ENCODE results near the gene CPXM1. TPM values are rescaled to one million over a fixed set of nuclear protein-coding genes. Genes with fewer than 3 reads are reported as not detected.
"Not testable (repeated sequence)": the region's sequence is repeated elsewhere in the genome, so short reads cannot be mapped to it uniquely, and the experiment has no call there.

The CPXM1 gene
- total RNA-seq, 8 experiments from 2014 or later: 0.84 to 53.5 (median 17.2) TPM; not detected in 1

DNA sequence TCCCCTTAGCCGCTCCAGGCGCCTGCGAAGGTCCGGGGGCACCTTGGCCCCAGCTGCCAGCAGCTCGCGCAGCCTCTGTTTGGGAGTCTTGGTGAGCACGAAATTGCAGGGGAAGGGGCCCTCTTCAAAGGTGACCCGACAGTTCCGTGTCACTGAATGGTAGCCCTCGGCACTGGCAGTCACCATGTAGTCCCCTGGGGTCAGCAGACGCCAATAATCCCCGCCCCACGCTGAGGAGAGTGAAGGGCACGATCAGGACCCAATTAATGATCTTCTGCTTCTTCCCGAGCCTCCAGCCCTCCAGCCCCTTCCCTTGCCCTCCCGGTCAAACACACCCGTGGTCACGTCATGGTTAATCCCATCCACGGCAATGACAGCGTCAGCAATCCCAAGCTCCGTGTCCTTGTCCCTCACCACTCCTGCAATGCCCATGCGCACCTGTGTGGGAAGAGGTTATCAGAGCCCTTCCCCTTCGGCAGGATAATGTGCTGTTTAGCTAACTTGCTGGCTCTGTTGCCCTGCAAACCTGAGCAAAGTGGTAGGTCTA lies 6.2 kb downstream of the CPXM1 start:
- 19 to 100% (median 94%) methylated on average over 1 to 10 of the region's 23 CpGs; no CpG with 5 or more reads in 5 of the 10 experiments for WGBS, 10 experiments
- no peak overlapping the region for H3K27ac ChIP-seq
- in situ Hi-C loops (cut with MboI; ENCODE audit: low pct_unique_long_range_greater_than_20kb in 2 of 9, low sequenced_read_pairs in 9 of 9, unreplicated experiment in 9 of 9): no loop called here
- H3K4me3 ChIP-seq: no peak overlapping the region
- peaks cover 2 to 5% of the 10 kb centered on the region in 2 donors for H3K4me1 ChIP-seq (replicated peaks in 1 of 2)
- no peak for ATAC-seq (replicated peaks in 6 of 8)

- WGBS, 10 experiments: 62 to 100% (median 88%) methylated on average over 1 to 4 of the region's 6 CpGs; no CpG with 5 or more reads in 2 of the 10 experiments
- no peak overlapping the region for H3K27ac ChIP-seq
- no peak for ATAC-seq (replicated peaks in 6 of 8)
- H3K4me3 ChIP-seq: no peak overlapping the region
- H3K4me1 ChIP-seq (replicated peaks in 1 of 2): no peaks in the 10 kb centered on the region
- in situ Hi-C loops (cut with MboI; ENCODE audit: low pct_unique_long_range_greater_than_20kb in 2 of 9, low sequenced_read_pairs in 9 of 9, unreplicated experiment in 9 of 9): no loop called here
Observed at GRCh38 chr20:2793471-2793870, 7.0 kb downstream of the CPXM1 start.

- Histone ChIP-seq H3K4me3 (no peak overlapping the region), H3K27ac (no peak overlapping the region), H3K4me1 (replicated peaks in 1 of 2) (no peaks in the 10 kb centered on the region)
- in situ Hi-C loops (cut with MboI; ENCODE audit: low pct_unique_long_range_greater_than_20kb in 2 of 9, low sequenced_read_pairs in 9 of 9, unreplicated experiment in 9 of 9): no loop called here
- 30 to 84% (median 64%) methylated on average over 3 to 6 of the region's 6 CpGs for WGBS, 10 experiments
- no peak for ATAC-seq (replicated peaks in 6 of 8)
Observed at GRCh38 chr20:2783908-2784566, 16.4 kb downstream of the CPXM1 start.

DNA sequence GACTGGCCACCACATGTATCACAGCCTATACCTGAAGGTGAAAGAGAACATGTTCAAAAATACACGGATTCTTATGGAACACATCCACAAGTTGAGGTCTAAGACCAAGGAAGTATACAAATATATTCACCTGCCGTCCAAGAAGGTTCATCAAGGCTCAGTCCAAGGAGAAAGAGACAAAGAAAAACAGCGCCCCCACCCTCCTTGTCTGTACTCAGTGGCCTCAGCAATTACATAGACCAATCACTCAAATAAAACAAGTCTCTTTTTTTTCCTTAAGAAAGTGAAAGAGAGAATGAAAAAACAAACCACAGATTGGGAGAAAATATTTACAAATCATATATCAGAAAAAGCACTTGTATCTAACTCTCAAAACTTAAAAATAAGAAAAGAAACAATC lies 19.5 kb downstream of the CPXM1 start:
- no peak for ATAC-seq (replicated peaks in 6 of 8)
- WGBS, 10 experiments: 14 to 63% (median 24%) methylated on average over 1 to 3 of the region's 3 CpGs
- Histone ChIP-seq H3K4me3 (no peak overlapping the region), H3K27ac (no peak overlapping the region), H3K4me1 (replicated peaks in 1 of 2) (no peaks in the 10 kb centered on the region)
- in situ Hi-C loops (cut with MboI; ENCODE audit: low pct_unique_long_range_greater_than_20kb in 2 of 9, low sequenced_read_pairs in 9 of 9, unreplicated experiment in 9 of 9): no loop called here

GRCh38 chr20:2778602-2779321 lies 21.7 kb downstream of the CPXM1 start:
- no peak overlapping the region for H3K27ac ChIP-seq
- in situ Hi-C loops (cut with MboI; ENCODE audit: low pct_unique_long_range_greater_than_20kb in 2 of 9, low sequenced_read_pairs in 9 of 9, unreplicated experiment in 9 of 9): no loop called here
- no peak for ATAC-seq (replicated peaks in 6 of 8)
- H3K4me3 ChIP-seq: no peak overlapping the region
- no peaks in the 10 kb centered on the region for H3K4me1 ChIP-seq (replicated peaks in 1 of 2)
- 45 to 81% (median 75%) methylated on average over 3 to 10 of the region's 10 CpGs for WGBS, 10 experiments

DNA sequence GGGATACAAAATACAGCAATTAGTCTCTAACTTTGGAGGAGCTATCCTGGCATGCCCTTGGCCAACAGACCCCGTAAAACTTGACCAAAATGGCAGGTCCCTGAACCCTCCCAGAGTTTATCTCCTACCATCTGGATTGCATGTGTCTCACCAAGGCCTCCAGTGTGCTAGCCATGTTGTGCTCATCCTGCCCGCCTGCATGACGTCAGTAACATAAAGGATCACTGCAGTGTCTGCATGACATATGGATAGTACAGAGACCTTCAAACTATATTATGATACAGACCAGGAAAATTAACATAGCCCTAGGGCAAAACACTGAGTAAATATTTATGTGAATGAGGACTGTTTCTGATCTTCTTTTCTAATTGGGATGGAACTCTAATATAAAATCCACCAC lies 25.3 kb downstream of the CPXM1 start:
- H3K27ac ChIP-seq: no peak overlapping the region
- H3K4me1 ChIP-seq (replicated peaks in 1 of 2): no peaks in the 10 kb centered on the region
- in situ Hi-C loops (cut with MboI; ENCODE audit: low pct_unique_long_range_greater_than_20kb in 2 of 9, low sequenced_read_pairs in 9 of 9, unreplicated experiment in 9 of 9): no loop called here
- peak in 3 of 8 experiments; percentile 55 to 96 (median 68) for ATAC-seq (replicated peaks in 6 of 8)
- WGBS, 10 experiments: 20 to 81% (median 42%) methylated on average over 1 to 3 of the region's 3 CpGs; no CpG with 5 or more reads in 4 of the 10 experiments
- no peak overlapping the region for H3K4me3 ChIP-seq

- no peak for ATAC-seq (replicated peaks in 6 of 8)
Observed at GRCh38 chr20:2773812-2774211, 26.6 kb downstream of the CPXM1 start.

GRCh38 chr20:2771631-2772080 lies 28.8 kb downstream of the CPXM1 start:
- WGBS, 10 experiments: 0 to 72% (median 67%) methylated on average over 1 to 4 of the region's 12 CpGs; no CpG with 5 or more reads in 5 of the 10 experiments
- no peak overlapping the region for H3K27ac ChIP-seq
- ATAC-seq (replicated peaks in 6 of 8): no peak
- in situ Hi-C loops (cut with MboI; ENCODE audit: low pct_unique_long_range_greater_than_20kb in 2 of 9, low sequenced_read_pairs in 9 of 9, unreplicated experiment in 9 of 9): no loop called here
- no peak overlapping the region for H3K4me3 ChIP-seq
- no peaks in the 10 kb centered on the region for H3K4me1 ChIP-seq (replicated peaks in 1 of 2)

More at GRCh38 chr20:2773812-2774211, 26.6 kb downstream of the CPXM1 start:
- in situ Hi-C loops (cut with MboI; ENCODE audit: low pct_unique_long_range_greater_than_20kb in 2 of 9, low sequenced_read_pairs in 9 of 9, unreplicated experiment in 9 of 9): no loop called here
- WGBS, 10 experiments: 65 to 100% (median 71%) methylated on average over 2 to 8 of the region's 9 CpGs; no CpG with 5 or more reads in 2 of the 10 experiments
- Histone ChIP-seq H3K4me3 (no peak overlapping the region), H3K4me1 (replicated peaks in 1 of 2) (no peaks in the 10 kb centered on the region), H3K27ac (no peak overlapping the region)

DNA sequence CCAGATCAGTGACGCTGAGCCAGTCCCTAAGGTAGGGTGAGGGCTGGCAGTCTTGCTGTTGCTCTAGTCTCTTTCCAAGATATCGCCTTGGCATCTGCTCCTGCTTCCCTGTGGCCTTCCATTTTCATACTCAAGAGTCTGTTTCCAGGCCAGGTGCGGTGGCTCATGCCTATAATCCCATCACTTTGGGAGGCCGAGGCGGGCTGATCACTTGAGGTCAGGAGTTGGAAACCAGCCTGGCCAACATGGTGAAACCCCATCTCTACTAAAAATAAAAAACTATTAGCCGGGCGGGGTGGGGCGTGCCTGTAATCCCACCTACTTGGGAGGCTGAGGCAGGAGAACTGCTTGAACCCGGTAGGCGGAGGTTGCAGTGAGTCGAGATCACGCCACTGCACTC lies 30.3 kb downstream of the CPXM1 start:
- H3K4me3 ChIP-seq; H3K4me1 ChIP-seq (replicated peaks in 1 of 2); H3K27ac ChIP-seq; in situ Hi-C loops (cut with MboI; ENCODE audit: low pct_unique_long_range_greater_than_20kb in 2 of 9, low sequenced_read_pairs in 9 of 9, unreplicated experiment in 9 of 9); ATAC-seq (replicated peaks in 6 of 8): not testable (repeated sequence)
- 80 to 100% (median 90%) methylated on average over 1 to 8 of the region's 12 CpGs; no CpG with 5 or more reads in 2 of the 10 experiments for WGBS, 10 experiments

GRCh38 chr20:2768632-2769015 lies 31.8 kb downstream of the CPXM1 start:
- in situ Hi-C loops (cut with MboI; ENCODE audit: low pct_unique_long_range_greater_than_20kb in 2 of 9, low sequenced_read_pairs in 9 of 9, unreplicated experiment in 9 of 9): no loop called here
- 8 to 100% (median 50%) methylated on average over 1 to 2 of the region's 5 CpGs; no CpG with 5 or more reads in 5 of the 10 experiments for WGBS, 10 experiments
- Histone ChIP-seq H3K4me3 (no peak overlapping the region), H3K4me1 (replicated peaks in 1 of 2) (no peaks in the 10 kb centered on the region), H3K27ac (no peak overlapping the region)
- ATAC-seq (replicated peaks in 6 of 8): no peak

DNA sequence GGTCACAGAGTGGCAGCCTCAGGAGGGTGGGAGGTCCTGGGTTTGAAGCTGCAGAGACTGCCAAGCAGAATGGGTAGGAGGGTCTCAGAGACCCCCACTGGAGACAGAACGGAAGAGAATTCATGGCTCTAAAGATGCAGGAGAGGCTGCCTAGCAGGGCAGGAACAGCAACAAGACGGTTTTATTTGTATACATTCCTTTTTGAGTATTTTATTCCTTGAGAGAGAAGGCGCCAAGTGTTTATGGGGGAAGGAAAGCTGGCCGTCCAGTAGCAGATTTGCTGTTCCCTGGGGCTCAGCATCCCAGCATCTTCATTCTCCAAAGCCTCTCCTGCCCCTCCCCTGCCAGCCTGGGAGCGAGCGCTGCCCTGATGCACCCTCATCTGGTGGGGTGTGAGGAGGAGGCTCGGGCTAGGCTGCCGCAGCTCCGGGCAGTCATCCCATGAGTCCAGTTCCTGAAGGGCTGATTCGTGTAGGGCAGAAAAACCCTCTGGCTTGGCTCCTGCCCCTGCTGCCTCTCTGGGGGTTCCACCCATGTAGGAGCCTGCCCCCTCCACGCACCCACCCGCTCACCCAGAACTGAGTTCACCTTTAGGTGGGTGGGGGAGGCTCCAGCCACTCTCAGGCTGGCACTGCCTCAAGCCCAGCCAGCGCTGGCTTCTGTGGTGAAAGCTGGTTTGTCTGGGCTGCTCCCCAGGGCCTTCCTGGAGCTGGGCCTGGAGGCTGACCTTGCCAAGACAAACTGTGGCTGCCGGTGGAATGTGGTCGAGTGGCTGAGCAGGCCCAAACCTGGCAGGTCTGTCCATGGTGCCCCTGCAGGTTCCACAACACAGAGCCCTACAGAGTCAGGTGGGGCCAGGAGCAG lies 32.4 kb downstream of the CPXM1 start:
- no peak overlapping the region for H3K27ac ChIP-seq
- in situ Hi-C loops (cut with MboI; ENCODE audit: low pct_unique_long_range_greater_than_20kb in 2 of 9, low sequenced_read_pairs in 9 of 9, unreplicated experiment in 9 of 9): no loop called here
- no peak overlapping the region for H3K4me3 ChIP-seq
- WGBS, 10 experiments: 0 to 80% (median 50%) methylated on average over 1 to 9 of the region's 15 CpGs; no CpG with 5 or more reads in 2 of the 10 experiments
- no peaks in the 10 kb centered on the region for H3K4me1 ChIP-seq (replicated peaks in 1 of 2)
- ATAC-seq (replicated peaks in 6 of 8): no peak

DNA sequence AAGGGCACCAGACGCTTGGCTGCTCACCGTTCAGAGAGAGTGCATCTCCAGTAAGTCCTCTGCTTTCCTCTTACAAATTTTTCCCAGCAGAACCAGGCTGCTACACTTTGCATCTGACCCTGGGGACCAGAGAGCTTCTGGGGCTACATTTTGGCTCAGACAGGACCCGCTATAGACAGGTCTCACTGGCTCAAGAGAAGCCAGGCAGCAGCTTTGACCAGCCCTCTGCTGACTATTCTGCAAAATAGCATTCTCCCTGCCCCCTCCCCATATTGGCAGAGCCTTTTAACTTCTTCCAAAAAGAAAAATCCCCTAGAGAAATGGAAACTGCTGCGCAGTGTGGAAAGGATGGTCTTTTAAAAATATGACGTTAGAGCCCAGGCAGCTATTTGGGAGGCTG lies 37.2 kb downstream of the CPXM1 start:
- Histone ChIP-seq H3K4me1 (replicated peaks in 1 of 2) (no peaks in the 10 kb centered on the region), H3K4me3 (no peak overlapping the region), H3K27ac (no peak overlapping the region)
- no peak for ATAC-seq (replicated peaks in 6 of 8)
- WGBS, 10 experiments: 51 to 71% (median 63%) methylated on average over 1 to 3 of the region's 5 CpGs; no CpG with 5 or more reads in 6 of the 10 experiments
- in situ Hi-C loops (cut with MboI; ENCODE audit: low pct_unique_long_range_greater_than_20kb in 2 of 9, low sequenced_read_pairs in 9 of 9, unreplicated experiment in 9 of 9): no loop called here
